Thyroid gland (tissue), 4 donors: ENCODE data around the gene SNX27. TPM values are rescaled to one million over a fixed set of nuclear protein-coding genes. Genes with fewer than 3 reads are reported as not detected.

ENCODE experiments used
- DNase-seq, 2 donors: peaks; one replicate each; pipeline ENCODE4 v3.0.0-alpha.2; 2019
- H3K27ac ChIP-seq, 3 donors: fragments of 200-600 bp; sonication (generic); 1 replicate in 2 of 3; 2 replicates in 1 of 3; pipeline ENCODE4 v1.5.1; 2016 to 2019; ENCODE audit warnings: mild to moderate bottlenecking in 1 of 3, moderate library complexity in 1 of 3
- H3K27me3 ChIP-seq: fragments of 200-600 bp; sonication (generic); one replicate; pipeline ENCODE4 v1.5.1; 2019
- H3K36me3 ChIP-seq, 2 donors: fragments of 200-600 bp; sonication (generic); one replicate each; pipeline ENCODE4 v1.5.1; 2016 to 2019
- H3K4me1 ChIP-seq, 2 donors: fragments of 200-600 bp; sonication (generic); one replicate each; pipeline ENCODE4 v1.5.1; 2017 to 2019
- H3K4me3 ChIP-seq, 3 donors: fragments of 200-600 bp; sonication (generic); replicated peaks in 1 of 3; 1 replicate in 2 of 3; 2 replicates in 1 of 3; pipeline ENCODE4 v1.5.1; 2016; ENCODE audit warnings: mild to moderate bottlenecking in 1 of 3
- H3K9me3 ChIP-seq: fragments of 200-600 bp; sonication (generic); one replicate; pipeline ENCODE4 v1.5.1; 2017
- CTCF ChIP-seq, 6 experiments: fragments of 200-600 bp in 3 of 6; fragments of 450-650 bp in 3 of 6; sonication (generic) in 3 of 6; IDR thresholded peaks; one replicate each; pipeline ENCODE4 v1.5.1; 2016 to 2019; ENCODE audit warnings: antibody characterized with exemption in 6 of 6, mild to moderate bottlenecking in 2 of 6, inconsistent platforms in 1 of 6, moderate library complexity in 1 of 6
- POLR2A ChIP-seq, 2 donors: fragments of 450-650 bp; IDR thresholded peaks; one replicate each; pipeline ENCODE4 v1.6.1; 2017; ENCODE audit warnings: antibody characterized with exemption in 2 of 2, mild to moderate bottlenecking in 2 of 2, moderate library complexity in 1 of 2
- WGBS, 2 donors: methylation state at CpG; one replicate each; pipeline ENCODE4 v1.1.5; 2017; 5-methylcytosine and 5-hydroxymethylcytosine counted together
- intact Hi-C: fragments of 100-400 bp; cut with DNase I; formaldehyde crosslinking; loops from one replicate; pipeline ENCODE4 v1.15.1; 2023
- total RNA-seq, 4 donors: library from RNA; depleted of rRNA; stranded (reverse); fragments of >200 nt; gene quantifications; one replicate each; pipeline ENCODE4 v1.2.3, GENCODE V29; 2016

The SNX27 gene
- total RNA-seq, 4 donors from 2014 or later = 33.8 to 43.4 (median 37.9) TPM

GRCh38 chr1:151713874-151714273 lies 102.0 kb downstream of the SNX27 start:
- no peak overlapping the region for H3K4me3 ChIP-seq
- peaks cover 0 to 12% of the 10 kb centered on the region in 2 donors for H3K4me1 ChIP-seq
- TF ChIP-seq POLR2A (IDR thresholded peaks at IDR 0.05) (no peak), CTCF (IDR thresholded peaks at IDR 0.05) (no peak)
- 90 to 93% methylated on average over 2 of the region's 2 CpGs for WGBS, 2 donors
- peaks cover 9% of the 10 kb centered on the region for H3K27me3 ChIP-seq
- no peak overlapping the region for H3K27ac ChIP-seq
- H3K9me3 ChIP-seq = no peaks in the 10 kb centered on the region
- H3K36me3 ChIP-seq = no peaks in the 10 kb centered on the region
- intact Hi-C loops = no loop called here
- no peak for DNase-seq

- 57 to 59% methylated on average over 10 of the region's 10 CpGs for WGBS, 2 donors
- H3K4me3 ChIP-seq = no peak overlapping the region
- no peaks in the 10 kb centered on the region for H3K9me3 ChIP-seq
- H3K4me1 ChIP-seq = peaks cover 0 to 12% of the 10 kb centered on the region in 2 donors
- H3K36me3 ChIP-seq = no peaks in the 10 kb centered on the region
- H3K27me3 ChIP-seq = peaks cover 9% of the 10 kb centered on the region
- no peak overlapping the region for H3K27ac ChIP-seq
- intact Hi-C loops = no loop called here
- TF ChIP-seq CTCF (IDR thresholded peaks at IDR 0.05) = no peak
- TF ChIP-seq POLR2A (IDR thresholded peaks at IDR 0.05) = no peak
- no peak for DNase-seq
Measured at GRCh38 chr1:151714820-151715725, 103.2 kb downstream of the SNX27 start.

GRCh38 chr1:151715726-151716404 lies 104.0 kb downstream of the SNX27 start:
- 31 to 33% methylated on average over 13 to 17 of the region's 17 CpGs for WGBS, 2 donors
- Histone ChIP-seq H3K4me3 (no peak overlapping the region), H3K27me3 (peaks cover 9% of the 10 kb centered on the region), H3K9me3 (no peaks in the 10 kb centered on the region), H3K36me3 (no peaks in the 10 kb centered on the region), H3K4me1 (peaks cover 0 to 18% of the 10 kb centered on the region in 2 donors), H3K27ac (no peak overlapping the region)
- intact Hi-C loops = no loop called here
- DNase-seq = no peak
- TF ChIP-seq CTCF (IDR thresholded peaks at IDR 0.05) = no peak
- no peak for TF ChIP-seq POLR2A (IDR thresholded peaks at IDR 0.05)

GRCh38 chr1:151716405-151716762 lies 104.5 kb downstream of the SNX27 start:
- WGBS, 2 donors = 2 to 14% methylated on average over 4 to 7 of the region's 11 CpGs
- H3K9me3 ChIP-seq = no peaks in the 10 kb centered on the region
- TF ChIP-seq CTCF (IDR thresholded peaks at IDR 0.05) (no peak), POLR2A (IDR thresholded peaks at IDR 0.05) (no peak)
- H3K36me3 ChIP-seq = no peaks in the 10 kb centered on the region
- no peak for DNase-seq
- intact Hi-C loops = no loop called here
- H3K4me1 ChIP-seq = peaks cover 3 to 23% of the 10 kb centered on the region in 2 donors
- no peak overlapping the region for H3K27ac ChIP-seq
- H3K27me3 ChIP-seq = peaks cover 9% of the 10 kb centered on the region
- H3K4me3 ChIP-seq = no peak overlapping the region
